Measurements from ENCODE around the gene FHIT.

GRCh38 chr3:60282866-60283265, 968.4 kb downstream of the FHIT start:
- TF ChIP-seq POLR2A (IDR thresholded peaks at IDR 0.05; ENCODE audit: low read depth, low read length) (no peak), POLR2AphosphoS5 (IDR thresholded peaks at IDR 0.05; ENCODE audit: low read depth, low read length) (no peak), TAF1 (IDR thresholded peaks at IDR 0.05; ENCODE audit: borderline replicate concordance, low read depth, low read length) (no peak)

All from GM12892 (cell line).